HEK293T (cell line): Measurements from ENCODE around the gene CSDE1.

ENCODE experiments used
- ARNT ChIP-seq: fragments of 450-650 bp; IDR thresholded peaks from 2 replicates; pipeline ENCODE4 v1.6.1; 2017; ENCODE audit warnings: mild to moderate bottlenecking
- BHLHE40 ChIP-seq: fragments of 450-650 bp; IDR thresholded peaks from 2 replicates; pipeline ENCODE4 v1.6.1; 2016; ENCODE audit warnings: mild to moderate bottlenecking, moderate library complexity, borderline replicate concordance
- CTBP1 ChIP-seq: fragments of 450-650 bp; IDR thresholded peaks from 2 replicates; pipeline ENCODE4 v1.6.1; 2016; ENCODE audit warnings: borderline replicate concordance
- FOXA1 ChIP-seq: fragments of 450-650 bp; IDR thresholded peaks from 2 replicates; pipeline ENCODE4 v1.6.1; 2016; ENCODE audit warnings: mild to moderate bottlenecking
- FOXK2 ChIP-seq: fragments of 450-650 bp; IDR thresholded peaks from 2 replicates; pipeline ENCODE4 v1.6.1; 2016; ENCODE audit warnings: mild to moderate bottlenecking
- FOXM1 ChIP-seq: fragments of 450-650 bp; IDR thresholded peaks from 2 replicates; pipeline ENCODE4 v1.6.1; 2017; ENCODE audit warnings: mild to moderate bottlenecking, borderline replicate concordance
- HDGF ChIP-seq: fragments of 450-650 bp; IDR thresholded peaks from 2 replicates; pipeline ENCODE4 v1.6.1; 2017; ENCODE audit warnings: antibody characterized with exemption, borderline replicate concordance
- L3MBTL2 ChIP-seq: fragments of 450-650 bp; conservative IDR thresholded peaks from 2 replicates; pipeline ENCODE4 v1.6.1; 2016; ENCODE audit warnings: mild to moderate bottlenecking
- LEF1 ChIP-seq: fragments of 450-650 bp; IDR thresholded peaks from 2 replicates; pipeline ENCODE4 v1.6.1; 2017; ENCODE audit warnings: mild to moderate bottlenecking, borderline replicate concordance
- NFRKB ChIP-seq: fragments of 450-650 bp; IDR thresholded peaks from 2 replicates; pipeline ENCODE4 v1.6.1; 2016; ENCODE audit warnings: mild to moderate bottlenecking, moderate library complexity
- SP1 ChIP-seq: fragments of 450-650 bp; IDR thresholded peaks from 2 replicates; pipeline ENCODE4 v1.6.1; 2017
- SUZ12 ChIP-seq: fragments of 450-650 bp; IDR thresholded peaks from 2 replicates; pipeline ENCODE4 v1.6.1; 2016; ENCODE audit warnings: mild to moderate bottlenecking
- TARDBP ChIP-seq: fragments of 450-650 bp; IDR thresholded peaks from 2 replicates; pipeline ENCODE4 v1.6.1; 2016

- TF ChIP-seq HDGF (no peak), FOXA1 (no peak), CTBP1 (no peak), SUZ12 (no peak), ARNT (no peak), NFRKB (no peak), FOXK2 (no peak), TARDBP (no peak), SP1 (no peak), LEF1 (no peak), BHLHE40 (no peak), FOXM1 (no peak), L3MBTL2 (no peak)
Observed at GRCh38 chr1:114702737-114703136, 55.0 kb downstream of the CSDE1 start.
